K562 (cell line): Measurements from ENCODE around the gene ZNF276. TPM values are rescaled to one million over a fixed set of nuclear protein-coding genes. Genes with fewer than 3 reads are reported as not detected.
"Not testable (repeated sequence)": the region's sequence is repeated elsewhere in the genome, so short reads cannot be mapped to it uniquely, and the experiment has no call there.

Source experiments
- ATAC-seq: fragments of 200-7000 bp; cut with Tn5 transposase; 3 replicates; pipeline ENCODE4 v1.9.1; 2020; ENCODE audit warnings: moderate library complexity
- BruUV-seq: library from RNA; stranded (reverse); fragments of 400-500 nt; replicated peaks from 2 replicates; lab custom pipeline; 2021; lab: Mats Ljungman, UMichigan
- CTCF ChIA-PET: fragments of 300-600 bp; formaldehyde crosslinking; extraction: SDS; loops from one replicate; lab custom pipeline; 2021; ENCODE audit warnings: low intra/inter-chr PET ratio; lab: Yijun Ruan, JAX
- POLR2A ChIA-PET: fragments of 300-600, 350-650 bp; sonication (Branson Sonifier 250); formaldehyde crosslinking; extraction: SDS; loops from one replicate; lab custom pipeline; 2021; ENCODE audit warnings: antibody characterized with exemption, inconsistent platforms; lab: Yijun Ruan, JAX
- DNase-seq, 4 experiments: peaks; one replicate each; pipeline versions ENCODE4 v3.0.0 to v3.0.0-alpha.2; 2011 to 2018; ENCODE audit warnings: low spot score in 3 of 4, mixed read lengths in 3 of 4; ENCODE audit errors: extremely low read depth in 1 of 4
- FAIRE-seq: peaks from 2 replicates; lab custom pipeline; 2011; peaks lifted over from hg19 to GRCh38; lab: Jason Lieb, UNC
- H2AFZ ChIP-seq: 2 replicates; pipeline ENCODE4 v1.6.0; 2011; ENCODE audit warnings: low read depth, low read length, control low read depth, inconsistent platforms
- H3K27ac ChIP-seq: fragments of 200-600 bp; 3 replicates; pipeline ENCODE4 v1.8.0; 2011; ENCODE audit warnings: low read depth, mild to moderate bottlenecking, control low read depth, inconsistent platforms, low read length, moderate library complexity, mixed read lengths; ENCODE audit errors: extremely low read depth
- H3K27me3 ChIP-seq, 2 experiments: fragments of 300-600 bp in 1 of 2; 2 replicates in 1 of 2; 3 replicates in 1 of 2; pipeline versions ENCODE4 v1.6.0 to v1.8.0; 2011; ENCODE audit warnings: inconsistent platforms in 2 of 2, low read length in 2 of 2, mild to moderate bottlenecking in 1 of 2, mixed read lengths in 1 of 2, moderate library complexity in 1 of 2; ENCODE audit not compliant: control insufficient read depth in 2 of 2, insufficient read depth in 2 of 2
- H3K36me3 ChIP-seq: fragments of 300-600 bp; 3 replicates; pipeline ENCODE4 v1.8.0; 2011; ENCODE audit warnings: mild to moderate bottlenecking, low read length, inconsistent platforms; ENCODE audit not compliant: control insufficient read depth, insufficient read depth
- H3K4me1 ChIP-seq, 2 experiments: fragments of 200-600 bp in 1 of 2; replicated peaks in 1 of 2; 2 replicates in 1 of 2; 3 replicates in 1 of 2; pipeline versions ENCODE4 v1.5.1 to v1.8.0; 2011; ENCODE audit warnings: inconsistent platforms in 2 of 2, low read length in 2 of 2, mild to moderate bottlenecking in 1 of 2, mixed read lengths in 1 of 2, moderate library complexity in 1 of 2; ENCODE audit not compliant: control insufficient read depth in 2 of 2, insufficient read depth in 2 of 2
- H3K4me2 ChIP-seq: 2 replicates; pipeline ENCODE4 v1.6.1; 2011; ENCODE audit warnings: low read length, control low read depth, inconsistent platforms, mixed read lengths; ENCODE audit not compliant: insufficient read depth
- H3K4me3 ChIP-seq: fragments of 200-600 bp; sonication (generic), shearing (Covaris generic); 2 replicates; pipeline ENCODE4 v1.5.1; 2016; ENCODE audit warnings: control low read depth, inconsistent platforms
- H3K79me2 ChIP-seq: fragments of 200-600 bp; 3 replicates; pipeline ENCODE4 v1.8.0; 2011; ENCODE audit warnings: low read length, inconsistent platforms; ENCODE audit not compliant: control insufficient read depth, insufficient read depth
- H3K9ac ChIP-seq, 2 experiments: 2 replicates each; pipeline versions ENCODE4 v1.6.0 to v1.6.1; 2011; ENCODE audit warnings: low read depth in 2 of 2, low read length in 2 of 2, control low read depth in 1 of 2, inconsistent platforms in 1 of 2, mild to moderate bottlenecking in 1 of 2, mixed read lengths in 1 of 2; ENCODE audit not compliant: insufficient read depth in 1 of 2
- H3K9me1 ChIP-seq: one replicate; pipeline ENCODE4 v1.6.0; 2011; ENCODE audit warnings: inconsistent platforms, mild to moderate bottlenecking, low read length, moderate library complexity; ENCODE audit not compliant: control insufficient read depth, insufficient read depth
- H3K9me3 ChIP-seq: replicated peaks from 2 replicates; pipeline ENCODE4 v1.5.1; 2011; ENCODE audit warnings: low read depth, low read length, inconsistent platforms; ENCODE audit not compliant: control insufficient read depth, insufficient read depth
- H4K20me1 ChIP-seq: replicated peaks from 2 replicates; pipeline ENCODE4 v1.6.1; 2011; ENCODE audit warnings: low read length, inconsistent platforms, mixed read lengths; ENCODE audit not compliant: control insufficient read depth, insufficient read depth
- NCOR1 ChIP-seq: fragments of 450-650 bp; IDR thresholded peaks from 2 replicates; pipeline ENCODE4 v1.6.1; 2016; ENCODE audit warnings: mild to moderate bottlenecking, moderate library complexity
- PTTG1 ChIP-seq: fragments of 450-650 bp; IDR thresholded peaks from 2 replicates; pipeline ENCODE4 v1.6.1; 2016; ENCODE audit warnings: low read depth, mild to moderate bottlenecking, missing genetic modification characterization, missing compliant biosample characterization
- RHOXF2B ChIP-seq: fragments of 250-450 bp; sonication (Bioruptor Pico); conservative IDR thresholded peaks from 2 replicates; pipeline ENCODE4 v1.5.1; 2021
- SREBF2 ChIP-seq: sonication (generic); formaldehyde crosslinking; IDR thresholded peaks from 2 replicates; pipeline ENCODE4 v1.4.0; 2020; ENCODE audit warnings: mild to moderate bottlenecking, missing genetic modification reagents
- THRAP3 ChIP-seq: fragments of 450-650 bp; IDR thresholded peaks from 2 replicates; pipeline ENCODE4 v1.6.1; 2016; ENCODE audit warnings: mild to moderate bottlenecking, inconsistent platforms, borderline replicate concordance
- ZNF121 ChIP-seq: sonication (generic); formaldehyde crosslinking; conservative IDR thresholded peaks from 2 replicates; pipeline ENCODE4 v1.8.0; 2022; ENCODE audit warnings: missing genetic modification reagents
- WGBS: fragments of 100-300 bp; shearing (Covaris generic); methylation state at CpG from one replicate; pipeline ENCODE4 v1.1.6; 2016; ENCODE audit warnings: low coverage, mixed read lengths; ENCODE audit not compliant: insufficient coverage; ENCODE audit errors: missing lambda C conversion rate; 5-methylcytosine and 5-hydroxymethylcytosine counted together
- in situ Hi-C: fragments of 300-500 bp; cut with MboI; formaldehyde crosslinking; loops from 4 replicates; pipeline ENCODE4 v1.15.0; 2018; ENCODE audit warnings: inconsistent platforms, mixed read lengths
- intact Hi-C: fragments of 100-400 bp; cut with micrococcal nuclease; formaldehyde crosslinking; loops from 2 replicates; pipeline ENCODE4 v1.14.2; 2022
- polyA plus RNA-seq, 8 experiments: library from polyadenylated mRNA; depleted of rRNA in 4 of 8; stranded (reverse) in 5 of 8; unstranded in 3 of 8; fragments of >200 nt; fragmentation: Nextera tagmentation in 2 of 8; fragmentation: Illumina TruSeq in 1 of 8; extraction: Ambion mirVana in 2 of 8; extraction: Trizol in 1 of 8; gene quantifications; 2 replicates each; pipeline versions ENCODE4 v1.2.1 to v1.2.3, GENCODE V29; 2011 to 2014; ENCODE audit warnings: inconsistent platforms in 1 of 8, missing spikeins in 1 of 8
- total RNA-seq, 7 experiments: library from RNA; depleted of rRNA in 6 of 7; stranded (reverse); fragments of >200 nt in 6 of 7; fragmentation: Illumina TruSeq in 2 of 7; extraction: Trizol in 2 of 7; gene quantifications; 2 replicates each; pipeline versions ENCODE4 v1.2.1 to v1.2.3, GENCODE V29; 2011 to 2021; ENCODE audit warnings: low replicate concordance in 1 of 7

Gene ZNF276
- total and polyA plus RNA-seq, 9 of the 15 experiments (the other 6 are each of a cell fraction or from before 2014, with no cell fraction given): 0.49 to 43.9 (median 15.8) TPM

- TF ChIP-seq SREBF2 (CRISPR knock-in tag) (no peak), RHOXF2B (CRISPR knock-in tag) (no peak), NCOR1 (no peak), THRAP3 (no peak), PTTG1 (tag) (no peak)
- TF ChIP-seq, all 486 proteins: peak for 0
These were observed 61.2 kb downstream of the ZNF276 start (continued) for GRCh38 chr16:89782489-89782888.

- FAIRE-seq, H3K27me3 ChIP-seq, in situ Hi-C loops, ATAC-seq, CTCF ChIA-PET, H3K79me2 ChIP-seq, H3K4me3 ChIP-seq, H3K27ac ChIP-seq, intact Hi-C loops, H2AFZ ChIP-seq, DNase-seq, H3K9ac ChIP-seq, H3K4me1 ChIP-seq, H3K9me3 ChIP-seq, BruUV-seq, H4K20me1 ChIP-seq, H3K9me1 ChIP-seq, H3K4me2 ChIP-seq: not testable (repeated sequence)
- peaks cover 90% of the 10 kb centered on the region; the same call in 2 of the 3 replicates for H3K36me3 ChIP-seq
- TF ChIP-seq ZNF121: peak; percentile 75
- POLR2A ChIA-PET: interaction anchor here (1.4 kb wide), 1 partner anchor 21 kb away, joined by 4 read pairs; no protein-coding TSS in a partner anchor
- 96% methylated on average over 4 of the region's 6 CpGs for WGBS
These were observed 62.6 kb downstream of the ZNF276 start for GRCh38 chr16:89783952-89784351.
